Neural progenitor cell (in vitro differentiated cells): ENCODE measurements around the gene ACCS.
A peak's percentile ranks its signal among the peaks of the same experiment; 100 is the strongest.

Experiments used
- CTCF ChIP-seq: fragments of 200-600 bp; sonication (generic); IDR thresholded peaks from 2 replicates; pipeline ENCODE4 v1.5.1; 2017; ENCODE audit warnings: antibody characterized with exemption, mild to moderate bottlenecking
- EZH2 ChIP-seq: fragments of 200-600 bp; sonication (generic); IDR thresholded peaks from 2 replicates; pipeline ENCODE4 v1.6.1; 2017; ENCODE audit warnings: antibody characterized with exemption, mild to moderate bottlenecking, moderate library complexity

GRCh38 chr11:44036811-44037657 lies 29.0 kb upstream of the ACCS start:
- peak; percentile 95 for TF ChIP-seq CTCF
- TF ChIP-seq EZH2: peak; percentile 18
